Motor neuron (in vitro differentiated cells): ENCODE data around the gene NDUFAF5. TPM values are rescaled to one million over a fixed set of nuclear protein-coding genes. Genes with fewer than 3 reads are reported as not detected.

Experiments
- ATAC-seq, 8 experiments: fragments of 200-7000 bp; cut with Tn5 transposase; replicated peaks in 6 of 8; 2 replicates each; pipeline ENCODE4 v1.8.0; 2021; ENCODE audit warnings: mild to moderate bottlenecking in 8 of 8, moderate library complexity in 8 of 8
- H3K27ac ChIP-seq, 2 donors: fragments of 250-450 bp; sonication (Bioruptor Pico); 2 replicates each; pipeline ENCODE4 v1.9.0; 2021; ENCODE audit warnings: antibody characterized with exemption in 2 of 2, mild to moderate bottlenecking in 2 of 2, moderate library complexity in 1 of 2
- H3K4me1 ChIP-seq, 2 donors: fragments of 250-450 bp; sonication (Bioruptor Pico); replicated peaks in 1 of 2; 2 replicates each; pipeline ENCODE4 v1.6.1; 2021; ENCODE audit warnings: antibody characterized with exemption in 2 of 2, mild to moderate bottlenecking in 2 of 2, moderate library complexity in 1 of 2
- H3K4me3 ChIP-seq, 5 donors: fragments of 250-450 bp; sonication (Bioruptor Pico); 2 replicates each; pipeline ENCODE4 v1.9.0; 2021; ENCODE audit warnings: antibody characterized with exemption in 5 of 5, mild to moderate bottlenecking in 5 of 5, moderate library complexity in 4 of 5
- WGBS, 10 experiments: fragments of 450-650 bp; shearing (Covaris generic); methylation state at CpG; one replicate each; pipeline ENCODE4 v1.0.0; 2022; 5-methylcytosine and 5-hydroxymethylcytosine counted together
- in situ Hi-C, 9 experiments: fragments of 400-800 bp; cut with MboI; loops; one replicate each; pipeline ENCODE4 v1.15.0; 2021; ENCODE audit warnings: low sequenced_read_pairs in 9 of 9, low pct_unique_long_range_greater_than_20kb in 2 of 9; ENCODE audit not compliant: unreplicated experiment in 9 of 9
- total RNA-seq, 8 experiments: library from RNA; unstranded; fragments of 300-600 nt; gene quantifications; 2 replicates each; pipeline versions ENCODE4 v1.2.3 to v1.2.4, GENCODE V29; 2022

NDUFAF5 gene
- total RNA-seq, 8 experiments from 2014 or later, result 17.4 to 33.3 (median 29.4) TPM

GRCh38 chr20:13839421-13840092 is 54.7 kb downstream of the NDUFAF5 start:
- ATAC-seq, result peak in 3 of 8 experiments; percentile 62 to 100 (median 99)
- in situ Hi-C loops, result no loop called here
- H3K4me3 ChIP-seq, result no peak overlapping the region
- 0 to 90% (median 70%) methylated on average over 1 to 4 of the region's 4 CpGs; no CpG with 5 or more reads in 3 of the 10 experiments for WGBS, 10 experiments
- H3K27ac ChIP-seq, result no peak overlapping the region
- H3K4me1 ChIP-seq, result no peaks in the 10 kb centered on the region

- Histone ChIP-seq H3K4me3 (no peak overlapping the region), H3K4me1 (no peaks in the 10 kb centered on the region), H3K27ac (no peak overlapping the region)
- WGBS, 10 experiments, result 57 to 100% (median 88%) methylated on average over 1 to 2 of the region's 4 CpGs; no CpG with 5 or more reads in 5 of the 10 experiments
- no peak for ATAC-seq
- in situ Hi-C loops, result no loop called here
Measured at GRCh38 chr20:13840093-13840465, 55.3 kb downstream of the NDUFAF5 start.

- in situ Hi-C loops, result no loop called here
- H3K4me1 ChIP-seq, result no peaks in the 10 kb centered on the region
- no peak for ATAC-seq
- WGBS, 10 experiments, result 60 to 94% (median 72%) methylated on average over 1 to 3 of the region's 3 CpGs; no CpG with 5 or more reads in 4 of the 10 experiments
- no peak overlapping the region for H3K27ac ChIP-seq
- H3K4me3 ChIP-seq, result no peak overlapping the region
Measured at GRCh38 chr20:13841206-13841605, 56.4 kb downstream of the NDUFAF5 start.

- in situ Hi-C loops, result no loop called here
- 85% methylated on average over 4 of the region's 4 CpGs; no CpG with 5 or more reads in 9 of the 10 experiments for WGBS, 10 experiments
- no peak overlapping the region for H3K4me3 ChIP-seq
- H3K27ac ChIP-seq, result no peak overlapping the region
- H3K4me1 ChIP-seq, result no peaks in the 10 kb centered on the region
- ATAC-seq, result no peak
Measured at GRCh38 chr20:13844296-13844695, 59.5 kb downstream of the NDUFAF5 start.

GRCh38 chr20:13851279-13851678 is 66.5 kb downstream of the NDUFAF5 start:
- Histone ChIP-seq H3K4me3 (no peak overlapping the region), H3K27ac (no peak overlapping the region), H3K4me1 (no peaks in the 10 kb centered on the region)
- 83 to 100% (median 92%) methylated on average over 1 to 2 of the region's 2 CpGs; no CpG with 5 or more reads in 2 of the 10 experiments for WGBS, 10 experiments
- in situ Hi-C loops, result no loop called here
- ATAC-seq, result no peak

- H3K4me1 ChIP-seq, result no peaks in the 10 kb centered on the region
- no peak overlapping the region for H3K4me3 ChIP-seq
- WGBS, 10 experiments, result 0 to 83% (median 59%) methylated on average over 1 of the region's 1 CpG
- no peak overlapping the region for H3K27ac ChIP-seq
- no peak for ATAC-seq
- in situ Hi-C loops, result no loop called here
Measured at GRCh38 chr20:13852306-13852705, 67.5 kb downstream of the NDUFAF5 start.

GRCh38 chr20:13855613-13856012 is 70.8 kb downstream of the NDUFAF5 start:
- in situ Hi-C loops, result no loop called here
- ATAC-seq, result no peak
- no peak overlapping the region for H3K4me3 ChIP-seq
- no peak overlapping the region for H3K27ac ChIP-seq
- no peaks in the 10 kb centered on the region for H3K4me1 ChIP-seq
- WGBS, 10 experiments, result 20 to 100% (median 88%) methylated on average over 1 to 4 of the region's 4 CpGs; no CpG with 5 or more reads in 4 of the 10 experiments

- Histone ChIP-seq H3K4me1 (no peaks in the 10 kb centered on the region), H3K4me3 (no peak overlapping the region), H3K27ac (no peak overlapping the region)
- in situ Hi-C loops, result no loop called here
- ATAC-seq, result peak in 7 of 8 experiments; percentile 39 to 98 (median 65)
- WGBS, 10 experiments, result 14 to 93% (median 75%) methylated on average over 1 to 4 of the region's 4 CpGs; no CpG with 5 or more reads in 1 of the 10 experiments
Measured at GRCh38 chr20:13856354-13856753, 71.5 kb downstream of the NDUFAF5 start.

- in situ Hi-C loops, result no loop called here
- 64 to 100% (median 82%) methylated on average over 1 to 3 of the region's 3 CpGs; no CpG with 5 or more reads in 2 of the 10 experiments for WGBS, 10 experiments
- Histone ChIP-seq H3K4me1 (no peaks in the 10 kb centered on the region), H3K4me3 (no peak overlapping the region), H3K27ac (no peak overlapping the region)
- peak in 3 of 8 experiments; percentile 12 to 55 (median 24) for ATAC-seq
Measured at GRCh38 chr20:13857304-13857703, 72.5 kb downstream of the NDUFAF5 start.

GRCh38 chr20:13857961-13858360 is 73.1 kb downstream of the NDUFAF5 start:
- WGBS, 10 experiments, result 11 to 100% (median 64%) methylated on average over 1 to 7 of the region's 7 CpGs; no CpG with 5 or more reads in 3 of the 10 experiments
- in situ Hi-C loops, result no loop called here
- ATAC-seq, result no peak
- Histone ChIP-seq H3K27ac (no peak overlapping the region), H3K4me1 (no peaks in the 10 kb centered on the region), H3K4me3 (no peak overlapping the region)

GRCh38 chr20:13858439-13858838 is 73.6 kb downstream of the NDUFAF5 start:
- WGBS, 10 experiments, result 76 to 100% (median 94%) methylated on average over 2 to 3 of the region's 5 CpGs; no CpG with 5 or more reads in 3 of the 10 experiments
- peak in 4 of 8 experiments; percentile 12 to 88 (median 68) for ATAC-seq

GRCh38 chr20:13858871-13859270 is 74.0 kb downstream of the NDUFAF5 start:
- no peak overlapping the region for H3K27ac ChIP-seq
- no peak overlapping the region for H3K4me3 ChIP-seq
- no peaks in the 10 kb centered on the region for H3K4me1 ChIP-seq
- ATAC-seq, result no peak
- in situ Hi-C loops, result no loop called here

More at GRCh38 chr20:13858439-13858838, 73.6 kb downstream of the NDUFAF5 start:
- Histone ChIP-seq H3K27ac (no peak overlapping the region), H3K4me3 (no peak overlapping the region), H3K4me1 (no peaks in the 10 kb centered on the region)
- in situ Hi-C loops, result no loop called here

- ATAC-seq, result no peak
- WGBS, 10 experiments, result 60 to 100% (median 82%) methylated on average over 1 to 2 of the region's 2 CpGs; no CpG with 5 or more reads in 1 of the 10 experiments
- in situ Hi-C loops, result no loop called here
- Histone ChIP-seq H3K4me1 (peaks cover 17% of the 10 kb centered on the region in 2 donors), H3K4me3 (no peak overlapping the region), H3K27ac (no peak overlapping the region)
Measured at GRCh38 chr20:13862245-13862644, 77.4 kb downstream of the NDUFAF5 start.

- Histone ChIP-seq H3K27ac (no peak overlapping the region), H3K4me1 (peaks cover 17% of the 10 kb centered on the region in 2 donors), H3K4me3 (no peak overlapping the region)
- no peak for ATAC-seq
- in situ Hi-C loops, result no loop called here
- 17 to 88% (median 76%) methylated on average over 1 of the region's 1 CpG; no CpG with 5 or more reads in 6 of the 10 experiments for WGBS, 10 experiments
Measured at GRCh38 chr20:13863244-13863643, 78.4 kb downstream of the NDUFAF5 start.
